Smooth muscle cell (in vitro differentiated cells): ENCODE results near the gene LIPF. TPM values are rescaled to one million over a fixed set of nuclear protein-coding genes. Genes with fewer than 3 reads are reported as not detected.

ENCODE experiments used
- DNase-seq: peaks from one replicate; lab custom pipeline; 2025; ENCODE audit not compliant: unreplicated experiment; lab: John Stamatoyannopoulos, UW
- H2AFZ ChIP-seq: fragments of 200-600 bp; sonication (generic); 2 replicates; pipeline ENCODE4 v1.6.0; 2016; ENCODE audit warnings: antibody characterized with exemption, low read depth, mild to moderate bottlenecking
- H3F3A ChIP-seq: fragments of 200-600 bp; sonication (generic); 2 replicates; pipeline ENCODE4 v1.6.0; 2017; ENCODE audit warnings: antibody characterized with exemption, low read depth
- H3K27ac ChIP-seq: fragments of 200-600 bp; sonication (generic); 2 replicates; pipeline ENCODE4 v1.5.1; 2016; ENCODE audit warnings: low read depth, mild to moderate bottlenecking
- H3K27me3 ChIP-seq: fragments of 200-600 bp; sonication (generic); 2 replicates; pipeline ENCODE4 v1.6.1; 2016; ENCODE audit warnings: low read depth, mild to moderate bottlenecking
- H3K36me3 ChIP-seq: fragments of 200-600 bp; sonication (generic); 2 replicates; pipeline ENCODE4 v1.5.1; 2016; ENCODE audit warnings: low read depth
- H3K4me1 ChIP-seq: fragments of 200-600 bp; sonication (generic); 2 replicates; pipeline ENCODE4 v1.5.1; 2016; ENCODE audit warnings: low read depth
- H3K4me2 ChIP-seq: fragments of 200-600 bp; sonication (generic); 2 replicates; pipeline ENCODE4 v1.6.0; 2016; ENCODE audit warnings: mild to moderate bottlenecking
- H3K4me3 ChIP-seq: fragments of 200-600 bp; sonication (generic); 2 replicates; pipeline ENCODE4 v1.5.1; 2016; ENCODE audit warnings: mild to moderate bottlenecking
- H3K79me2 ChIP-seq: fragments of 200-600 bp; sonication (generic); 2 replicates; pipeline ENCODE4 v1.6.0; 2016; ENCODE audit warnings: low read depth, mild to moderate bottlenecking
- H3K9ac ChIP-seq: fragments of 200-600 bp; sonication (generic); 2 replicates; pipeline ENCODE4 v1.6.0; 2016; ENCODE audit warnings: low read depth
- H3K9me3 ChIP-seq: fragments of 200-600 bp; sonication (generic); replicated peaks from 2 replicates; pipeline ENCODE4 v1.5.1; 2016; ENCODE audit warnings: low read depth
- H4K20me1 ChIP-seq: fragments of 200-600 bp; sonication (generic); 2 replicates; pipeline ENCODE4 v1.6.0; 2016; ENCODE audit warnings: low read depth
- CTCF ChIP-seq: fragments of 200-600 bp; sonication (generic); IDR thresholded peaks from 2 replicates; pipeline ENCODE4 v1.5.1; 2017; ENCODE audit warnings: borderline replicate concordance, mild to moderate bottlenecking, antibody characterized with exemption; ENCODE audit not compliant: insufficient read depth, poor library complexity, severe bottlenecking
- WGBS: methylation state at CpG from one replicate; pipeline ENCODE4 v1.1.7; 2016; ENCODE audit warnings: low lambda C conversion rate; 5-methylcytosine and 5-hydroxymethylcytosine counted together
- polyA plus RNA-seq: library from polyadenylated mRNA; unstranded; fragments of >200 nt; fragmentation: Nextera tagmentation; extraction: Ambion mirVana; gene quantifications from 2 replicates; pipeline ENCODE4 v1.2.1, GENCODE V29; 2016
- total RNA-seq: library from RNA; depleted of rRNA; stranded (reverse); fragments of >200 nt; gene quantifications from 2 replicates; pipeline ENCODE4 v1.2.3, GENCODE V29; 2014

LIPF gene
- total RNA-seq (not detected in 2 replicates), polyA plus RNA-seq (not detected in 2 replicates)

DNA sequence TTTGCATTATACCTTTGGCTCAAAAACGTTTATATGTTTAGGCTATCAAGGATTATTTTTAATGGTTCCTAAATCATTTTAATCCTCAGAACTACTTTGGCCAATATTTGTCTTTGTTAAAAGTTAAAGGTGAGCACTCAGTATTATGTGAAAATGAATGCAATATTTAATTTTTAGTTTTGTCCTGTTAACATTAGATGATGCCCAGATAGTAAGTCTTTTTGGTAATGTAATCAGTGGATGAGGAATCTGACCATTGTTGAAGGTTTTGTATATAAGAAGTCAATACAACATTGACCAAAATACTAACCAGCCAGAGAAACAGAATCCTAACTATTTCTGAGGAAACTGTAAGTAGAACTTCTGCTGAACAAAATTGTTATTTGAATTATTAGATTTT is at the start of gene LIPF:
TSS of gene LIPF (plus strand) at position 301 of the 400 bp plus-strand sequence. CDS start 2,856 bp downstream, outside the sequence.
- 43% methylated on average over 1 of the region's 1 CpG for WGBS
- no peak within 1 kb of the TSS for H2AFZ ChIP-seq
- TF ChIP-seq CTCF, result no peak
- H3K27me3 ChIP-seq, result peaks cover 17% of the 10 kb centered on the region
- H3K36me3 ChIP-seq, result no peaks in the 10 kb centered on the region
- H3K27ac ChIP-seq, result no peak within 1 kb of the TSS
- no peaks in the 10 kb centered on the region for H3K4me1 ChIP-seq
- no peak within 1 kb of the TSS for H3K4me2 ChIP-seq
- no peak for DNase-seq
- H3K79me2 ChIP-seq, result no peaks in the 10 kb centered on the region
- no peak within 1 kb of the TSS for H3K4me3 ChIP-seq
- no peaks in the 10 kb centered on the region for H3K9me3 ChIP-seq
- no peaks in the 10 kb centered on the region for H3F3A ChIP-seq
- H3K9ac ChIP-seq, result no peak within 1 kb of the TSS
- H4K20me1 ChIP-seq, result no peaks in the 10 kb centered on the region

DNA sequence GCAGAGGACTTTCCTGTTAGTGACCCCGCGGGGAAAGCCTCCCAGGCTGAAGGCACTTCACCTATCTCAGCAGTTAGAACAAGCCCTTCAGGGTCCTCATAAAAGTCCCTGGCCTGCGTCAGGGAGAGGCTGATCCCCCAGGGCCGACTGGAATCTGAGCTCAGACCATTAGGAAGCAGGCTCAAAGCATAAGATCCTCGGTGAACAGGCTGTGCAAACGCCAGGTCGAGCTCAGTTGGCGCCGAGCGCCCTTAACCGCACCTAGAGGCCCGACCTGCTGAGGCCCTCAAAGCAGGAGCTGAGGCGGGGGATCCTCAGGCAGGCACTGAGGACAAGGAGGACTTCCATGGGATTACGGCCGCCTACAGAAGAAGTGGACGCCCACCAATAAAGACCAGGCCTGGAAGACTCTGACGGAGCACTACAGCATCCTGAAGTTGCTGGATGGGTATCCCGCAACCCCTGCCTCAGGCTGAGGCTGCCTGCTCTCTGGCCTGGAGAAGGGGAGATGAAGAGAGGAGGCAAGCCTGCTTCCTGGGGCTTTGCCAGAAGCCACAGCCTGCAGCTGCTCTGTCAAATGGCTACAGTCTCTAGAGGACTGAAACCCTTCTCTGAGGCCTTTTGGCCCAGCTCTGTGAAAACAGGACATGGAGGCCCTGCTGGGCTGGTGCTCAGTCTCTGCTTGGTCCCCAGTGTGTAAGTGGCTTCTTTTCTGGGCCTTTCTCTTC is 47.8 kb upstream of the LIPF start:
- H3K4me3 ChIP-seq, result no peak overlapping the region
- H3K27ac ChIP-seq, result no peak overlapping the region
- no peak for DNase-seq
- H3K9ac ChIP-seq, result no peak overlapping the region
- H3F3A ChIP-seq, result no peaks in the 10 kb centered on the region
- TF ChIP-seq CTCF, result no peak
- no peaks in the 10 kb centered on the region for H3K9me3 ChIP-seq
- no peaks in the 10 kb centered on the region for H3K4me1 ChIP-seq
- no peaks in the 10 kb centered on the region for H3K36me3 ChIP-seq
- peaks cover 19% of the 10 kb centered on the region for H3K27me3 ChIP-seq
- 94% methylated on average over 18 of the region's 18 CpGs for WGBS
- no peaks in the 10 kb centered on the region for H3K79me2 ChIP-seq
- no peak overlapping the region for H2AFZ ChIP-seq
- no peak overlapping the region for H3K4me2 ChIP-seq
- H4K20me1 ChIP-seq, result no peaks in the 10 kb centered on the region

DNA sequence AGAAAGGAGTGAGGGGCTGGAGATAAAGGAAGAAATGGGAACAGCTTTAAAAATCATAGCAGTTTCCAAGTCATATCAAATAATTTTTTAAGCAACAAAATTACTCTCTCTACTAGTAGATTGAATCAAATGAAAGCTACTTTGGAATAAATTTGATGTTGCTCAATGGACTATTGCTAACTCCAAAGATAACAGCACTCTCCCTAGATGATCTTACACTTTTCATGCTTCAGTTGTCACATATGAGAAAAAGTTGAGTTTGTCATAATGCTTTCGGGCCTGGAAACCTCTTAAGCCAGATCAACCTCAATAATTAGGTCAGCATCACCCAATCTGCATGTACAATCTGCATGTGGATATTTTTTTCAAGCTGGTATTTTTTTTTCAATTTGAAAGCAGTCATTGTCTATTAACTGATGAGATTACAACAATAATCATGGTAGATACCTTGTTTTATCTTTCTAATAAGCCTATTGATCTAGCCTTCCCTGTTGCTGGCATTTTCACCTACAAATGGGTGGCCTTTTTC is 46.4 kb upstream of the LIPF start:
- Histone ChIP-seq H4K20me1 (no peaks in the 10 kb centered on the region), H3K27me3 (peaks cover 12% of the 10 kb centered on the region), H3K27ac (no peak overlapping the region), H3K79me2 (no peaks in the 10 kb centered on the region), H3K4me3 (no peak overlapping the region), H3K4me2 (no peak overlapping the region), H3F3A (no peaks in the 10 kb centered on the region), H2AFZ (no peak overlapping the region), H3K4me1 (no peaks in the 10 kb centered on the region), H3K9ac (no peak overlapping the region), H3K9me3 (no peaks in the 10 kb centered on the region), H3K36me3 (no peaks in the 10 kb centered on the region)
- TF ChIP-seq CTCF, result no peak
- no peak for DNase-seq
- WGBS, result 91% methylated on average over 1 of the region's 1 CpG

- H3K36me3 ChIP-seq, result no peaks in the 10 kb centered on the region
- no peak overlapping the region for H3K27ac ChIP-seq
- no peak overlapping the region for H3K9ac ChIP-seq
- H3K9me3 ChIP-seq, result no peaks in the 10 kb centered on the region
- H3F3A ChIP-seq, result no peaks in the 10 kb centered on the region
- no peak overlapping the region for H3K4me3 ChIP-seq
- no peak for DNase-seq
- WGBS, result 85% methylated on average over 1 of the region's 1 CpG
- TF ChIP-seq CTCF, result no peak
- H3K4me1 ChIP-seq, result no peaks in the 10 kb centered on the region
- H3K27me3 ChIP-seq, result peaks cover 11% of the 10 kb centered on the region
- H3K79me2 ChIP-seq, result no peaks in the 10 kb centered on the region
- H2AFZ ChIP-seq, result no peak overlapping the region
- no peaks in the 10 kb centered on the region for H4K20me1 ChIP-seq
- no peak overlapping the region for H3K4me2 ChIP-seq
Observed at GRCh38 chr10:88618496-88618895, 45.7 kb upstream of the LIPF start.
